AML-193 (cell line): ENCODE data around the gene KDM3A.
A peak's percentile ranks its signal among the peaks of the same experiment; 100 is the strongest.

Experiments used
- DNase-seq, 2 experiments: peaks; one replicate each; lab custom pipeline; 2025; lab: John Stamatoyannopoulos, UW

KDM3A gene

GRCh38 chr2:86440631-86441391 lies at the start of gene KDM3A:
TSS of gene KDM3A (plus strand) at chr2:86441371. CDS start at chr2:86442048, 677 bp downstream.
- peak; percentile 90 to 96 for DNase-seq

- DNase-seq: no peak
Observed at GRCh38 chr2:86392873-86393518, 48.2 kb upstream of the KDM3A start.

GRCh38 chr2:86393521-86394491 lies 47.4 kb upstream of the KDM3A start:
- DNase-seq: no peak

GRCh38 chr2:86396291-86396785 lies 44.8 kb upstream of the KDM3A start:
- DNase-seq: peak; percentile 52 to 58

GRCh38 chr2:86397986-86398385 lies 43.2 kb upstream of the KDM3A start:
- no peak for DNase-seq

GRCh38 chr2:86398500-86399474 lies 42.4 kb upstream of the KDM3A start:
- DNase-seq: no peak

GRCh38 chr2:86400321-86400720 lies 40.9 kb upstream of the KDM3A start:
- DNase-seq: no peak

- DNase-seq: no peak
Observed at GRCh38 chr2:86410581-86410980, 30.6 kb upstream of the KDM3A start.

GRCh38 chr2:86411396-86411795 lies 29.8 kb upstream of the KDM3A start:
- DNase-seq: no peak

GRCh38 chr2:86412007-86412406 lies 29.2 kb upstream of the KDM3A start:
- no peak for DNase-seq

- DNase-seq: no peak
Observed at GRCh38 chr2:86413296-86414094, 27.7 kb upstream of the KDM3A start.

GRCh38 chr2:86414996-86415395 lies 26.2 kb upstream of the KDM3A start:
- DNase-seq: no peak

GRCh38 chr2:86416146-86416545 lies 25.0 kb upstream of the KDM3A start:
- DNase-seq: peak; percentile 53 to 69

- DNase-seq: no peak
Observed at GRCh38 chr2:86417961-86418360, 23.2 kb upstream of the KDM3A start.

- DNase-seq: no peak
Observed at GRCh38 chr2:86420913-86421312, 20.3 kb upstream of the KDM3A start.

GRCh38 chr2:86426271-86426670 lies 14.9 kb upstream of the KDM3A start:
- no peak for DNase-seq

GRCh38 chr2:86429335-86429734 lies 11.8 kb upstream of the KDM3A start:
- no peak for DNase-seq

GRCh38 chr2:86430368-86430767 lies 10.8 kb upstream of the KDM3A start:
- DNase-seq: no peak

GRCh38 chr2:86433137-86433536 lies 8.0 kb upstream of the KDM3A start:
- DNase-seq: peak; percentile 59 to 74

GRCh38 chr2:86434290-86434689 lies 6.9 kb upstream of the KDM3A start:
- DNase-seq: no peak
